ENCODE results near the gene ACADVL.

Gene ACADVL

DNA sequence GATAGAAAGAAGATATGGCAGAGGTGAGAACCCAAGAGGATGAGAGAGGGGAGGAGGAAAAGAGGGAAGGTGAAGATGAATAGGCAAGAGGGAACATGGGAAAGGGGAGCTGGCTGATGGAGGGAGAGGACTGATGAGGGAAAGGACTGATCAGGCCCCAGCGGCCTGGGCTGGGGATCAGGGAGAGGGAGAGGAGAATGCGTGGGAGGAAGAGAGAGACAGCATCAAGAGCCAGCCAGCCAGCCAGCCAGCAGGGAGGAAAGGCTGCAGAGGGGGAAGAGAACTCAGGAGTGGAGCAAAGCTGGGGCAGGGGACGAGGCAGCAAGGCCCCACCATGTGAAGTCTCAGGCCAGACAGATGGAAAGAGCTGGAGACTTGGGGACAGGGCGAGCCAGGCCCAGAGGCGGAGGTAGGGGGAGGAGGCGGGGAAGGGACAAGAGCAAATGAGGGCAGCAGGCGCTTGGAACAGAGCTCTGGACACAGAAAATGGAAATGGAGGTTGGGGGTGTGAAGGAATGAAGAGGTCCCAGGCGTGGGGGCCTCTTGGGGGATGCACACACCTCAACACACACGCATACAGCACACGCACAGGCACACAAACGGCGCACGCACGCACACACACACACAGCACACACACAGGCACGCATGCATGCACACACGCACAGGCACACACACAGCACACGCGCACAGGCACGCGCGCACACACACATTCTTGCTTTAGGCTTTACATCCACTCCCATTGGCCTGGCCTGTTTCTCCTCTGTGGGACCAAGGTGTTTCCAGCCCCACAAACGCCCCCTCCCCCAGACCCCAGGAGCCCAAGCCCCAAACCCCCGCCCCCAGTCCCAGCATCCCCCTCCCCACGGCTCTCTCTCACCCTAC is 12.4 kb upstream of the ACADVL start:
- TF ChIP-seq YY1 (IDR thresholded peaks at IDR 0.05; ENCODE audit: insufficient read depth, insufficient read length) (no peak), SUZ12 (IDR thresholded peaks at IDR 0.05; ENCODE audit: extremely low read depth, insufficient read depth, insufficient read length) (no peak), ZNF274 (IDR thresholded peaks at IDR 0.05; ENCODE audit: low read depth, low read length) (no peak)
- H3K9me3 ChIP-seq (ENCODE audit: insufficient read depth, low read length), result no peaks in the 10 kb centered on the region
- no peak overlapping the region for H3K9ac ChIP-seq (ENCODE audit: insufficient read length, low read depth)
- H3K27me3 ChIP-seq (ENCODE audit: insufficient read depth, insufficient read length), result no peaks in the 10 kb centered on the region
- H3K36me3 ChIP-seq (ENCODE audit: insufficient read depth, insufficient read length, low read length), result peaks cover 16% of the 10 kb centered on the region
- no peak overlapping the region for H3K4me3 ChIP-seq (ENCODE audit: insufficient read length, low read depth)
- H3K4me1 ChIP-seq (ENCODE audit: insufficient read depth, insufficient read length), result peaks cover 12% of the 10 kb centered on the region
- DNase-seq (ENCODE audit: low read depth, low spot score), result no peak

DNA sequence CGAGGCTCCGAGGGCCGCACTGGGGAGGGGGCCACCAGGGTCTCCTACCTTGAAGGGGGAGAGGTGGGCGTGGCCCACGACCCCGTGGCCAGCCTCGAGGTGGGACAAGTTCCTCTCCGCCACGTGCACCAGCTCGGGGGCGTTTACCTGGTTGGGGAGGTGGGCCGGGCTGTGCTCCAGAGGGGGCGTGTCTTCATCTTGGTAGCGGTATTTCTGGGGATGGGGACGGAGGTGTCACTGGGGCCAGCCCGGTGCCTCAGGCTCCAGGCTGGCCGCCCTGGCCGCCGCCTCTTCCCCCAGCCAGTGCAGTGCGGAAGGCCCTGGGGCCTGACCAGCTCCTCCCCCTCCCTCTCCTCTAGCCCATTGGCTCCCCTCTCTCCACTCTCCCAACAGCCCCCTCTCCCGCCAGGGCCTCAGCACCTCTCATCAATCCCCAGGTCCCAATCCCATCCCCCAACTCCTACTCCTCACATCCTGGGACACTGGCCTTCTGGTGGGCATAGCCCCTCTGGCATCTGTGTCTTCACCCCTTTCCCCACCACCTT is 11.6 kb upstream of the ACADVL start:
- peaks cover 8% of the 10 kb centered on the region for H3K36me3 ChIP-seq (ENCODE audit: insufficient read depth, insufficient read length, low read length)
- no peak for DNase-seq (ENCODE audit: low read depth, low spot score)
- H3K9me3 ChIP-seq (ENCODE audit: insufficient read depth, low read length), result no peaks in the 10 kb centered on the region
- peak overlapping the region; percentile 50 for H3K9ac ChIP-seq (ENCODE audit: insufficient read length, low read depth)
- peaks cover 12% of the 10 kb centered on the region for H3K4me1 ChIP-seq (ENCODE audit: insufficient read depth, insufficient read length)
- H3K4me3 ChIP-seq (ENCODE audit: insufficient read length, low read depth), result no peak overlapping the region
- H3K27me3 ChIP-seq (ENCODE audit: insufficient read depth, insufficient read length), result no peaks in the 10 kb centered on the region
- TF ChIP-seq ZNF274 (IDR thresholded peaks at IDR 0.05; ENCODE audit: low read depth, low read length), result no peak

DNA sequence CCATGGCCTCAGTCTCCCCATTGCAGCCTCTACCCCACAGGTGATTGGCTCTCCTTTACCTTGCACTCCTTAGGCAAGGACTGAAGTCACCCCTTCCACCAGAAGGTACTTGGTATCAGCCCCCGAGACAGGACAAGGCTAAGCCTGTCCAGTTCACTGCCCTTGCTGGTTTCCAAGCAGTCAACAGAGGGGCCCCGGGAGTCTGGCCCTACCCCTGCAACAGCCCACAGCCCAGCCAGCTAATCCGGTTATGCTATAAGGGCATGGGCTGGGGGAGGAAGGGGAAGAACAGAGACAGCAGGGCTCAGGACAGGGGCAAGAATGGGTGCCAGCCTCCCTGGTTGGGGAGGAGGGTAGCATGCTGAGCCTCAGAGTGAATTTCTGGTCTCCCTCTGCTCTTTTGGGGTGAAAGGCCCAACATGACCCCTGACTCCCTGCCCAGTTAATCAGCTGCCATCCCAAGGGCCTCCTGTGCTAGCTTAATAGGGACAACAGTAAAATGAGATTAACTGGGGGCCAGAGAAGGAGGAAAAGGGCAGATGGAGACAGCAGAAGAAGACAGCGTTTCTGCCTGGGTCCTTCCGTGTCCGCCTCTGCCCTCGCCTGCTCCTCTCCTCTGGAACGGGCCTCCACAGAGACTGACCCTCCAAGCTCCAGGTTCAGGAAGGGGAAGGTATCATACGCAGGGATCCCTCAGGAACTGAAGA is 10.8 kb upstream of the ACADVL start:
- no peak for DNase-seq (ENCODE audit: low read depth, low spot score)
- peak overlapping the region; percentile 50 for H3K9ac ChIP-seq (ENCODE audit: insufficient read length, low read depth)
- H3K27me3 ChIP-seq (ENCODE audit: insufficient read depth, insufficient read length), result no peaks in the 10 kb centered on the region
- H3K4me3 ChIP-seq (ENCODE audit: insufficient read length, low read depth), result no peak overlapping the region
- H3K4me1 ChIP-seq (ENCODE audit: insufficient read depth, insufficient read length), result peaks cover 12% of the 10 kb centered on the region
- H3K9me3 ChIP-seq (ENCODE audit: insufficient read depth, low read length), result no peaks in the 10 kb centered on the region
- H3K36me3 ChIP-seq (ENCODE audit: insufficient read depth, insufficient read length, low read length), result peaks cover under 1% of the 10 kb centered on the region
- TF ChIP-seq ZNF274 (IDR thresholded peaks at IDR 0.05; ENCODE audit: low read depth, low read length) (no peak), SUZ12 (IDR thresholded peaks at IDR 0.05; ENCODE audit: extremely low read depth, insufficient read depth, insufficient read length) (no peak), YY1 (IDR thresholded peaks at IDR 0.05; ENCODE audit: insufficient read depth, insufficient read length) (no peak)

DNA sequence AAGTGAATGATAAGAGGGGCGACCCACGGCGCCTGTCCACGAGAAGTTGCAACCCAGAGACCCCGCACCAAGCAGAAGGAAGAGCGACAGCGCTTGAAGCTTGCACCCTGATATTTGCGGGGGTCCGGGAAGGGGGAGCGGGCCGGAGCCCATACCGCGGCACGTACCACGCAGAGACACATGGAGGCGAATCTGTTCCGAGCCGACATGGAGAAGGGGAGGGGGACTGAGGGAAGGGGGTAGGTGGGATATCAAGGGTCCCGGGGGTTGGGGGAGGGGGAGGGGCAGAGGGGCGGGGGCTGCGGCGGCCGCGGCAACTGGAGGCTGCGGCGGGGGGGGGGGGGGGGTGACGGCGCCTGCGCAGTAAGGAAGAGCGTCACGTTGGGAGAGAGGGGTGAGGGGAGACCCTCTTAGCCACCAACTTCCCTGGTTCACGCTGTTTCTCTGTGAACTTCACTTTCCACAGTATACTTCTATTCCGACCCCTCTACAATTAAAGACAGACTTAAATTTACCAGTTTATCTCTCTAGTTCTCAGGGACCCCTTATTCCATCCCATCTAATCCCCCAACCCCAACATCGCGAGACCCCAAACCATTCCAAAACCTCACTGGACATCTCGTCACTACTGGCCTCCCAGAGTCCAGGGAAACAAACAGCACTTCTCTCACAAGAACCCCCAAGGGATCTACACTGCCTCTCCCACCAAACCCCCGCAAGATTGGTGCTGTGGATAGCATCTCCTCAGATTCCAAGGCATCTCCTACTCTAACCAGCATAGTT is 8.1 kb upstream of the ACADVL start:
- Histone ChIP-seq H3K27me3 (ENCODE audit: insufficient read depth, insufficient read length) (no peaks in the 10 kb centered on the region), H3K9ac (ENCODE audit: insufficient read length, low read depth) (peak overlapping the region; percentile 50), H3K9me3 (ENCODE audit: insufficient read depth, low read length) (no peaks in the 10 kb centered on the region), H3K36me3 (ENCODE audit: insufficient read depth, insufficient read length, low read length) (no peaks in the 10 kb centered on the region), H3K4me1 (ENCODE audit: insufficient read depth, insufficient read length) (peaks cover 12% of the 10 kb centered on the region), H3K4me3 (ENCODE audit: insufficient read length, low read depth) (no peak overlapping the region)
- DNase-seq (ENCODE audit: low read depth, low spot score), result no peak
- TF ChIP-seq YY1 (IDR thresholded peaks at IDR 0.05; ENCODE audit: insufficient read depth, insufficient read length), result no peak

DNA sequence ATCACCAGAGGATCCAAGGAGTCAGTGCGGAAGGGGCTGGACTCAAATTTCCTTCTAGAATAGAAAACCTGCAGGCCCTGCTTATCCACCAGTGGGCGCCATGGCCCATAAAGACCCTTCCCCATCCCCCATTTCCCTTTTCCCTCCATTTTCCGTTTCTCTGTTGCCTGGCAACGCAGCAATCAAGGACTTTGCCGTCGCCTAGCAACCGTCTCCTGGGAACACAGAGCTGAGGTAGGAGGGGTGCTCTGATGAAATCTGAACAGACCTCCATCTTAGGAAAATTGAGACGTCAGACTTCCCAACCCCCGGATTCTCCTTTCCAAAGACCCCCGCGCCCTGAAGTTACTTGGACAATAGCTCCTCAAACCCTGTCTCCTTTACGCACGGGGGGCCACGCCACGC is 5.8 kb upstream of the ACADVL start:
- peak; percentile 96 for DNase-seq (ENCODE audit: low read depth, low spot score)
- H3K9ac ChIP-seq (ENCODE audit: insufficient read length, low read depth), result no peak overlapping the region
- H3K4me3 ChIP-seq (ENCODE audit: insufficient read length, low read depth), result no peak overlapping the region
- H3K4me1 ChIP-seq (ENCODE audit: insufficient read depth, insufficient read length), result peaks cover 8% of the 10 kb centered on the region
- no peaks in the 10 kb centered on the region for H3K36me3 ChIP-seq (ENCODE audit: insufficient read depth, insufficient read length, low read length)
- TF ChIP-seq ZNF274 (IDR thresholded peaks at IDR 0.05; ENCODE audit: low read depth, low read length) (no peak), YY1 (IDR thresholded peaks at IDR 0.05; ENCODE audit: insufficient read depth, insufficient read length) (no peak), SUZ12 (IDR thresholded peaks at IDR 0.05; ENCODE audit: extremely low read depth, insufficient read depth, insufficient read length) (no peak)
- no peaks in the 10 kb centered on the region for H3K27me3 ChIP-seq (ENCODE audit: insufficient read depth, insufficient read length)
- H3K9me3 ChIP-seq (ENCODE audit: insufficient read depth, low read length), result no peaks in the 10 kb centered on the region

DNA sequence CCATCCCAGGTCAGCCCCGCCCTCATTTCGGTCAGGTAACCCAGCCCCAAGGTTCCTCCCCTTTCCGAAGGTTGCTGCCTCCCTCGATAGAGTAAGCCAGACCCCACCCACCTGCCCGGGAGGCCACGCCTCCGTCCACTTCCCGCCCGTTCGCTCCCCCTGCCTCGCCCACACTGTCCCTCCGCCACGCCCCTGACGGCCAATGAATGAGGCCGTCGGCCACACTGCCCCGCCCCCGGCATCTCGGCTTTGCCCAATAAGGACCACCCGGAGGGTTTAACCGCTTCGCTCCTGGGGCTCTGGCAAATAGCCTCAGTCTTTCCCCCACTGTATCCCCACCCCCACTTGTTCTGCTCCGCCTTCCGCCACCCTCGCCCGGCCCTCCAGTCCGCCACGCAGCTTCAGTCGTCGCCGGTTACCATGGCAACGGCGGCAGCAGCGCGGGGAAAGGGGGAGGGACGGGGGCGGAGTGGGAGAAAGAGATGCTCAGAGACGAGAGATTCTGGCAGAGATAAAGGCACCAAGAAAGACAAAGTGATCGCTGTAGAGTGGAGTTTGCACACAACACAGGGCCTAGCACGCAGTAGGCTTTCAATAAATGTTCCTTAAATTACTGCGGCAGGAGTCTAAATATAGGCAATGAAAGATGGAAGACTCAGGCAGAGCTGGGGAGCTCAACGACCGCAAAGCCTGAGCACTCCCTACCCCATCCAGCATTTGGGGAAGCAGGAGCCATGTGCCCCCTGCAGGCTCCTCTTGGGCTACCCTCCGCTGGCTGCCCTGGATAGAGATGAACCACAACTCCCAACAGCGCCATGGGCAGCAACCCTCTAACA is 5.2 kb upstream of the ACADVL start:
- Histone ChIP-seq H3K4me1 (ENCODE audit: insufficient read depth, insufficient read length) (peaks cover 10% of the 10 kb centered on the region), H3K27me3 (ENCODE audit: insufficient read depth, insufficient read length) (no peaks in the 10 kb centered on the region), H3K9me3 (ENCODE audit: insufficient read depth, low read length) (no peaks in the 10 kb centered on the region), H3K36me3 (ENCODE audit: insufficient read depth, insufficient read length, low read length) (no peaks in the 10 kb centered on the region), H3K4me3 (ENCODE audit: insufficient read length, low read depth) (peak overlapping the region; percentile 36), H3K9ac (ENCODE audit: insufficient read length, low read depth) (no peak overlapping the region)
- DNase-seq (ENCODE audit: low read depth, low spot score), result peak; percentile 96
- TF ChIP-seq ZNF274 (IDR thresholded peaks at IDR 0.05; ENCODE audit: low read depth, low read length) (no peak), SUZ12 (IDR thresholded peaks at IDR 0.05; ENCODE audit: extremely low read depth, insufficient read depth, insufficient read length) (no peak), YY1 (IDR thresholded peaks at IDR 0.05; ENCODE audit: insufficient read depth, insufficient read length) (no peak)

Measured in NT2/D1 (cell line).